GM21825 (cell line): ENCODE results near the gene GAL.

Experiments used
- ATAC-seq: cut with Tn5 transposase; IDR thresholded peaks from one replicate; pipeline ENCODE4 v1.9.1; 2021; ENCODE audit warnings: mild to moderate bottlenecking, moderate library complexity; ENCODE audit not compliant: unreplicated experiment

GAL gene

DNA sequence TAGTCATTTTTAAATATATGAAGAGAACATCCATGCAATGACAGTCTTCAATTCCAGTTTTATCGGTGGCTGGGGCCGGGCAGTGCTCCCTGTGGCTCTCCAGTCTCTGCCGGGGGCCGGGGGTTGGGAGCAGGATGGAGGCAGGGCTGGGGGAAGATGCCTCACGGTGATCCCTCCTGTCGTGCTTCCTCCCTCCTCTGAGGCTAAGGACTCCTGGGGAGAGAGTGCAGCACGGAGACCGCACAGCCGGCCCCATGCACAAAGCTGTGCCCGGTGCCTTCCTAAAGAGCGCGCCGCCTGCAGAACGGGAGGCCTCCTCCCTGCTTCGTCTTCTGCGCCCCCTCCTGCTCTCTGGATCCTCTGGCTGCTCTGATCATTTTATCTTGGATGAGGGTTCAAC is 20.5 kb downstream of the GAL start:
- no peak for ATAC-seq

DNA sequence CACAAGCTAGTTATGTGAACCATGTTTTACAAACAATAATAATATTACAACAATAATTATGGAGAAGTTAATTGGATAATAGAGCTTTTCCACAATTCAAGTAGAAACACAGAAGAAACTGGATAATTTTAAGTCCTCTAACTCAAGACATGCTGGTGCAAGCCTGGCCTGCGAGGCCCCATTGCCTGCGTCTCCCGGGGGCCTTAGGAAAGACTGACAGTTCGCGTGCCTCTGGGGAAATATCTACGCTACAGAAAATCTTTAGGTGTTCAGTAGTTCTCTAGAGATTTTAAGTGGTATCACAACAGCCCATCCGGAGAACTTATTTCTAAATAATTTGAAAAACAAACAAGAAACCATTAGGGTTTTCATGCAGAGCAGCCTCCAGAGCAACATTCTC is 23.2 kb downstream of the GAL start:
- no peak for ATAC-seq

DNA sequence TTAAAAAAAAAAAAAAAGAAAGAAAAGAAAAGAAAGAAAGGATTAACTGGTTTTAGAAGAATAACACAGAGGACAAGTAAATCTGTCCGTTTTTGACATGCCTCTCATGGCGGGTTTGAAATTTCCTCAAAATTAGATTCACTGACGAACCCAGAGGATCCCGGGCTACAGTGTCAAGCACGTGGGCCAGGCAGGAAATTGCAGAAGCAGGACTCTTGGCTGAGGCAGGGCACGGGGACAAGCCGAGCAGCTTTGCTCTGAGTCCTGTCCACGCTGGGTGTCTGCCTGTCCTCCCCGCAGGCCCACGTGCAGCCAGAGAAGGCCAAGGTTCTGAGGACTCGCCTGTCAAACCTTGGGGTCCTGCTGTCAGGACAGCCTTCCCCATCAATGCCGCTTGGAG is 24.7 kb downstream of the GAL start:
- no peak for ATAC-seq

DNA sequence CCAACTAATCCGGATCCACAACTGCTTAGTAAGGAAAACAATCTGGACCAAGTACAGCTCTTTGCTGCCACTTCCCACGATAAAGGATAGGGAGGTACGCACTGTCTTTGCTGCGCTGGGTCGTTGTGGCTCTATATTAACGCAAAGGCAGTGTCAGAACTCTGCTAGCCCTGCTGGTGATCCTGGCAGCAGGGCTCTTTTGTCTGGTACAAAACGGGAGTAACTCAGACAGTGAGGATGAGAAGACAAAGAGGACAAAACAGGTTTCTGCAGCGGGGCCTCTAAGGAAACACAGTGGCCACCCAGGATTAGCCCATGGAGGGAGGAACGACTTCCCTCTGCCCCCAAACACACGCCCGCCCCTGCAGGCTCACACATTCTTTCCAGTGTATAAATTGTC is 26.1 kb downstream of the GAL start:
- ATAC-seq, result no peak

DNA sequence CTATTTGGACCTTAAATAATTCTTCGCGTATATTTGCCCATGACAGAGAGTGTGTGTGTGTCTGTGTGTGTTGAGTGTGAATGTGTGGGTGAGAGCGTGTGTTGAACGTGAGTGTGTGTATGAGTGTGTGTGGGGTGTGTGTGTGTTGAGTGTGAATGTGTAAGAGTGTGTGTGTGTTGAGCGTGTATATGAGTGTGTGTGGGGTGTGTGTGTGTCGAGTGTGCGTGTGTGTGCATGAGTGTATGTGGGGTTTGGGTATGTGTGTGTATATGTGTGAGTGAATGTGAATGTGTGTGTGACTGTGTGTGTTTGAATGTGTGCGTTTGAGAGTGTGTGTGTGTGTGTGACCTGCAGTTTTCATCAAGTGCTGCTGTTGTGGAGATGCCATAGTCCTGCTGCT is 26.8 kb downstream of the GAL start:
- ATAC-seq, result no peak

DNA sequence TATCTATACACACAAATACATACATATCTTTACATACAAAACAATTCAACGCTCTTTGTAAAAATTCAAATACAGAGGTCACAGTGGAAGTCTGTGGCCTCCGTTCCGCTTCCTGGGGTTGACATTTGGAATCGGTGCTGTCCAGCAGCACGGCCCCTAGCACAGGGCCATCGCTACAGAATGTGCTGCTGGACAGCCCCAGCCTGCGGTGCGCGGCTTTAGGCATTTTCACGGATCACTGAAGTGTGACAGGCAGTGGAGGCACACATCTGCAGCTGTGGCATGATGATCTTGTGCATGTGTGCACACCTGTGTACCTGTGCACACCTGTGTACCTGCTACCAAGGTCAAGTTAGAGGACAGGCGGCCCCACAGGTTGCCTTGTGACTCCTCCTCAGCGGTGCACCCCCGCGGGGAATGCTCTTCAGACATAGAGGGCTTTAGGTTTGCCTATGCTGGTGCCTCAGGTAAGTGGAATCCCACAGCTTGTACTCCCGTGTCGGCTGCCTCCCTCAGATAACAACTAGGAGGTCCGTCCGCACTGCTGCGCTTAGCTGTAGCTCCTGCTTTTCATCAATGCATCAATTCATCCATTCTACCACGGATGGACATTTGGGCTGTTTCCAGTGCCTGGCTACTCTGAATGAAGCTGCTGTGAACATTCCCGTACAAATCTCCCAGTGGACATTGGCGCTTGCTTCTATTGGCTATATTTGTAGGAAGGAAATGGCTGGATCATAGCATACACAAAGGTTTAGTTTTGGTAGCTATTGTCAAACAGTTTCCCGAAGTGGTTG is 29.9 kb downstream of the GAL start:
- no peak for ATAC-seq

DNA sequence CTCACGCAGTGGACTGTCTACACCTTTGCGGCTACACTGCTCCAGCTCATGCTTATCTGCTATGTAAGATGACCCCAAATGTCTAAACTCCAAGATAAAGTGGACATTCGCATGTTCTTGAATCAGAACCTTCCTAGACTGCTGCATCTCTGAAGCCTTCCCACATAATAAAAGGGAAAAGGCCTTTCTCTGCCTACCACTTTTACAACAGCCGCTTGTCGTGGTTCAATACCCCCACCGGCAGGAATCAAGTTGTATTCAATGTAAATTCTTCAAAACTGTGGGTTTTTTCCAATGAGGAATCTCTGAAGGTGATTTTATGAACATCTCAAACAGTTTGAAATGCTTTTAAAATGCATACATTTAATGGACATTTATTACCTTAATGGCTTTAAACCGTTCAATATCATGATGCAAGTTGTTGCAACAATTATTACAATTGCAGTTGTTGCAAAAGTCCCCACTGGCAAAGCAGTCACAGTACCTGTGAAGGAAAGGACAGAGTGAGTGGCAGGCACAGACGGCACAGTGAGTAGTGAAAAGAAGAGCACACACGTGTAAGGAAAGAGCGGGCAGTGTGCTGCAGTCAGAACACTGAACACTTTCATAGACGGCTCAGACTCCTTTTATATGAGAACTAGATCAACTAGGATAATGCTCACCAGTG is 31.2 kb downstream of the GAL start:
- no peak for ATAC-seq

DNA sequence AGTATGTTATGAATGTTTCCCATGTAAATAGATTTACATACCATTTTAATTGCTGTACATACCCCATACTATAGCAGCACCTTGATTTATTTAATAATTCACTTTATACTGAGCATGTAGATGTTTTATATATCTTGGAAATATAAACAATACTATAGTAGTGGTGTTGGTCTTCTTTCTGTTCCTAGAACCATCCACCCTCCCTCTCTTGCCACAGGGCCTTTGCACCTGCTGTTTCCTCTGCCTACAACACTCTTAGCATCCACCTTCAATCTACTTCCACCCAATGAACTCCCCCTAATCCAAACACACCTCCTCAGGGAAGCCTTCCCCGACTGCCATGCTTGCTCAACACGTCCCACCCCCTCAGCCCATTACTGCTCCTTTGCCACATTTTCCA is 36.7 kb downstream of the GAL start:
- no peak for ATAC-seq

DNA sequence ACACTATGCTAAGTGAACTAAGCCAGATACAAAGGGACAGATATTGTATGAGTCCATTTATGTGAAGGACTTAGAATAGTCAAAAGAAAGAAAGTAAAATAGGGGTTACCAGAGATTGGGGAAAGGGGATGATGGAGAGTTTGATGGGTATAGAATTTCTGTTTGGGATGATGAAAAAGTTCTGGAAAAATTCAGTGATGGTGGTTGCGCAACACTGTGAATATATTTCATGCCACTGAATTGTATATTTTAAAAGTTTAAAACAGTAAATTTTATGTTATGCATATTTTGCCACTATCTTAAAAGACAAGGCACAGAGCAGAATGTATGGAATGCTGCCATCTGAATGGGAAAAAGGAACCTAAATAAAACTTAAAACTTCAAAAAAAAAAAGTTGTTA is 37.8 kb downstream of the GAL start:
- ATAC-seq, result no peak

DNA sequence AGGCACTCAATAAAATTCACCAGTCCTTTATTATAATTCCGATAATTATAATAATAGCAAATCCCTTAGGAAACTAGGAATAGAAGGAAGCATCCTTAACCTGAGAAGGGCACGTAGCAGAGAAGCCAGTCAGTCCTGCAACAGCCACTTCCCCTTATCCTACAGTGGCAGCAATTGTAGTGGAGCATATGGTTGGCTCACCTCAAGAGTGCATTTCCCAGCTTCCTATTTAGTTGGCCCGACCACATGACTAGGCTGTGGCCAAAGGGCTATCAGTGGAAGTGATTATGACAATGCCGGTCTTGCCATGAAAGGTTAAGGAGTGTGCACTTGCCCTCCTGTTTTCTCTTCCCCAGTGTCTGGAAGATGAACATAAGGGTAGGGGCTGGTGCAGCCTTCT is 39.9 kb downstream of the GAL start:
- no peak for ATAC-seq

DNA sequence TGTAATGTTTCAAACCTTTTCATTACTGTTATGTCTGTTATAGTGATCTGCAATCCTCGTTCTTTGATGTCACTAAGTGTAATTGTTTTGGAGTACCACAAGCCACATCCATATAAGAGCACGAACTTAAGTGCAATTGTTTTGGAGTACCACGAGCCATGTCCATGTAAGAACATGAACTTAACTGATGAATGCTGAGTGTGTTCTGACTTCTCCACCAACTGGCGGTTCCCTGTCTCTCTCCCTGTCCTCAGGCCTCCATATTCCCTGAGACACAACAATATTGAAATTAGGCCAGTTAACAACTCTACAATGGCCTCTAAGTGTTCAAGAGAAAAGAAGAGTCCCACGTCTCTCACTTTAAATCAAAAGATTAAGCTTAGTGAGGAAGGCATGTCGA is 43.4 kb downstream of the GAL start:
- ATAC-seq, result no peak

DNA sequence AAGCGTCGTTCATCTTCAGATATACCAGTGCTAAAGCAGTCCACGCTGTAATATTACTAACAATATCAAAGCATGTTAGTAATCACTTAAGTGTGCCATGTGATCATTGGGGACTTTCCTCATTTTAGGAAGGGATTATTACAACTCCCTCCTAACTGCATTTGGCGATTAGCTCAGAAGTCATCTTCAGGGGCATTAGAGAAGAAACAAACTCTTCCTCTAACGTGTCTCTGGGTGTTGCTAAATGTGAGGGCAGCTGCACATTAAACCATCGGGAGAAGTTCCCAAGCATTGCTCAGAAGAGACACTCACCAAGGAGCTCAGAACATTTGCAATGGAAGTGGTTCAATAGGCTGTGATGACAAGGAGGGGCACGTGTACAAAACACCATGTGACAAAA is 49.8 kb downstream of the GAL start:
- no peak for ATAC-seq

DNA sequence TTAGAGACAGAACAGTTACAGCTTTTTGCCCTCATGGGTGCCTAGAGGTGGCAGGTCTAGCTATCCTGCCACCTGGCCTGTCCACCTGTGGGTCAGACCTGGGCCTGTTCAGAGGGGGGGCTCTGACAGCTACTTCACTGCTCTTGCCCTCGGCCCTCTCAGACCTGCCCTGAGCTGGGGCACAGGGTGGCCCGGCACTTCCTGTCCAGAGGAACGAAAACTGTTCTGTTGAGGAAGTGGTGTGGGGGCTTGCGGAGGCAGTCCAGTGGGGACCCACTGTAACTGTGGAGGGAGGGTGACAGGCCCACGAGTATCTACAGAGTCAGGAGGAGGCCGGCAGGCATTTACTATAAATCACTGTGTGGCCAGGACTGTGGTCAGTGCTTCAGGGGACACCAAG is 50.8 kb downstream of the GAL start:
- no peak for ATAC-seq

DNA sequence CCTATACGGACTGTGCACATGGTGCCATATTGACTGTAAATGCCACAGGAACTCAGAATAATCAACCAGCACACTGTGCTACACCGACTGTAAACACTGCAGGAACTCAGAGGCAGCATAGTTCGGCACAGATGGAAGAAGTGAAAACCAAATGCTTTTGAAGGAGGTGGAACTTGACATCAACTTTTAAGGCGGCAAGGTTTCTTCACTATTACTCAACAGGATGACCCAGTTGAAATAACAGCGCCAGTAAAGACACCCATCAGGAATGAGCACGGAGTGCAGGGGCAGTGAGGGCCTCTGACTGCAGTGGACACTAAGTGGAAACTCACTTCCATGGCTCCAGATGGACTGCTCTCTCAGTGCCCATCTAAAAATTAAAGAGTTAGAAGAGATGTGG is 51.3 kb downstream of the GAL start:
- ATAC-seq, result no peak
